ENCODE measurements around the gene MIEF2.
"Not testable (repeated sequence)": the region's sequence is repeated elsewhere in the genome, so short reads cannot be mapped to it uniquely, and the experiment has no call there.

The MIEF2 gene

GRCh38 chr17:18281788-18282187, 21.3 kb downstream of the MIEF2 start:
- H3K4me3 ChIP-seq (ENCODE audit: low read depth, low read length), result no peak overlapping the region
- peaks cover 60% of the 10 kb centered on the region for H3K36me3 ChIP-seq (replicated peaks)
- in situ Hi-C loops (cut with HindIII; ENCODE audit: low pct_ligation_motif_present, low sequenced_read_pairs), result no loop called here
- no peak for DNase-seq
- no peaks in the 10 kb centered on the region for H3K27me3 ChIP-seq (replicated peaks)
- TF ChIP-seq, protein P1, sequence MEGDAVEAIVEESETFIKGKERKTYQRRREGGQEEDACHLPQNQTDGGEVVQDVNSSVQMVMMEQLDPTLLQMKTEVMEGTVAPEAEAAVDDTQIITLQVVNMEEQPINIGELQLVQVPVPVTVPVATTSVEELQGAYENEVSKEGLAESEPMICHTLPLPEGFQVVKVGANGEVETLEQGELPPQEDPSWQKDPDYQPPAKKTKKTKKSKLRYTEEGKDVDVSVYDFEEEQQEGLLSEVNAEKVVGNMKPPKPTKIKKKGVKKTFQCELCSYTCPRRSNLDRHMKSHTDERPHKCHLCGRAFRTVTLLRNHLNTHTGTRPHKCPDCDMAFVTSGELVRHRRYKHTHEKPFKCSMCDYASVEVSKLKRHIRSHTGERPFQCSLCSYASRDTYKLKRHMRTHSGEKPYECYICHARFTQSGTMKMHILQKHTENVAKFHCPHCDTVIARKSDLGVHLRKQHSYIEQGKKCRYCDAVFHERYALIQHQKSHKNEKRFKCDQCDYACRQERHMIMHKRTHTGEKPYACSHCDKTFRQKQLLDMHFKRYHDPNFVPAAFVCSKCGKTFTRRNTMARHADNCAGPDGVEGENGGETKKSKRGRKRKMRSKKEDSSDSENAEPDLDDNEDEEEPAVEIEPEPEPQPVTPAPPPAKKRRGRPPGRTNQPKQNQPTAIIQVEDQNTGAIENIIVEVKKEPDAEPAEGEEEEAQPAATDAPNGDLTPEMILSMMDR (IDR thresholded peaks at IDR 0.05; ENCODE audit: low read depth, low read length, missing control alignments), result no peak
- H3K27ac ChIP-seq, result no peak overlapping the region

- Histone ChIP-seq H3K36me3 (replicated peaks) (peaks cover 57% of the 10 kb centered on the region), H3K27me3 (replicated peaks) (no peaks in the 10 kb centered on the region), H3K27ac (no peak overlapping the region), H3K4me3 (ENCODE audit: low read depth, low read length) (no peak overlapping the region)
- in situ Hi-C loops (cut with HindIII; ENCODE audit: low pct_ligation_motif_present, low sequenced_read_pairs), result no loop called here
- no peak for DNase-seq
- TF ChIP-seq, protein P1 (IDR thresholded peaks at IDR 0.05; ENCODE audit: low read depth, low read length, missing control alignments), result no peak
Measured at GRCh38 chr17:18285296-18285695, 24.8 kb downstream of the MIEF2 start.

DNA sequence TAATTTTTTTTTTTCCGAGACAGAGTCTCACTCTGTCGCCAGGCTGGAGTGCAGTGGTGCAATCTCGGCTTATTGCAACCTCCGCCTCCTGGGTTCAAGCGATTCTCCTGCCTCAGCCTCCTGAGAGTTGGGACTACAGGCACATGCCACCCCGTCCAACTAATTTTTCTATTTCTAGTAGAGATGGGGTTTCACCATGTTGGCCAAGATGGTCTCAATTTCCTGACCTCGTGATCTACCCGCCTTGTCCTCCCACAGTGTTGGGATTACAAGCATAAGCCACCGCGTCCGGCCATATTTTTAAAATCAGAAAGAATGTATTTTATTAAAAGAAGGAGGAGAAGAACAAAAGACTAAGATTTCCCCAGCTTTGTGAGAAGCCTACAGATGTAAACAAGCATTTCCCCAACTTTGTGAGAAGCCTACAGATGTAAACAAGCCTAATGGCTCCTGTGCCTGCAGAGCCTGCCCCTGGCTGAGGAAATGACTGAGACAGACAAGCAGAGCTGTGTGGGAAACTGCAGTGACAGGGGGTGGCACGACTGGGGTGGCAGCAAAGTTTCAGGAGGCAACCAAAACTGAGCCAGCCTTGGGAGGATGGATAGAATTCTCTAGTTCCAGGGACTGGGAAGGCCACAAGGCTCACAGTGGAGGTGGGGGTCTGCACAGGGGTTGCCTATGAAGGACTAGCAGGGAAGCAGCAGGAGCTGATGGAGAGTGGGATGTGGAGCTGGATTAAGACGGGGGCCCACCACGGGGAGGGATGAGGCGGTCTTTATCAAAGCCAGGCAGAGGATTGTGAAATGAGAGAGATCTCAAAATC, 31.5 kb downstream of the MIEF2 start:
- H3K27me3 ChIP-seq (replicated peaks), result no peaks in the 10 kb centered on the region
- in situ Hi-C loops (cut with HindIII; ENCODE audit: low pct_ligation_motif_present, low sequenced_read_pairs), result no loop called here
- TF ChIP-seq, protein P1 (IDR thresholded peaks at IDR 0.05; ENCODE audit: low read depth, low read length, missing control alignments), result no peak
- no peak overlapping the region for H3K4me3 ChIP-seq (ENCODE audit: low read depth, low read length)
- no peak overlapping the region for H3K27ac ChIP-seq
- H3K36me3 ChIP-seq (replicated peaks), result peaks cover 40% of the 10 kb centered on the region
- DNase-seq, result no peak

DNA sequence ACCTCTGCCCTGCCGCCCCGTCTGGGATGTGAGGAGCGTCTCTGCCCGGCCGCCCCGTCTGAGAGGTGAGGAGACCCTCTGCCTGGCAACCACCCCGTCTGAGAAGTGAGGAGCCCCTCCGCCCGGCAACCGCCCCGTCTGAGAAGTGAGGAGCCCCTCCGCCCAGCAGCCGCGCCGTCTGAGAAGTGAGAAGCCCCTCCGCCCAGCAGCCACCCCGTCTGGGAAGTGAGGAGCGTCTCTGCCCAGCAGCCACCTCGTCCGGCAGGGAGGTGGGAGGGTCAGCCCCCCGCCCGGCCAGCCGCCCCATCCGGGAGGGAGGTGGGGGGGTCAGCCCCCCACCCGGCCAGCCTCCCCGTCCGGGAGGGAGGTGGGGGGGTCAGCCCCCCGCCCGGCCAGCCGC, 37.6 kb downstream of the MIEF2 start:
- H3K4me3 ChIP-seq (ENCODE audit: low read depth, low read length); H3K27me3 ChIP-seq (replicated peaks); in situ Hi-C loops (cut with HindIII; ENCODE audit: low pct_ligation_motif_present, low sequenced_read_pairs); DNase-seq; H3K27ac ChIP-seq: not testable (repeated sequence)
- H3K36me3 ChIP-seq (replicated peaks), result peaks cover 35% of the 10 kb centered on the region

GRCh38 chr17:18300725-18301480, 40.4 kb downstream of the MIEF2 start:
- Histone ChIP-seq H3K4me3 (ENCODE audit: low read depth, low read length) (no peak overlapping the region), H3K27ac (no peak overlapping the region), H3K36me3 (replicated peaks) (peaks cover 53% of the 10 kb centered on the region), H3K27me3 (replicated peaks) (no peaks in the 10 kb centered on the region)
- in situ Hi-C loops (cut with HindIII; ENCODE audit: low pct_ligation_motif_present, low sequenced_read_pairs), result no loop called here
- DNase-seq, result no peak
- TF ChIP-seq, protein P1 (IDR thresholded peaks at IDR 0.05; ENCODE audit: low read depth, low read length, missing control alignments), result no peak

GRCh38 chr17:18303206-18303605, 42.7 kb downstream of the MIEF2 start:
- H3K4me3 ChIP-seq (ENCODE audit: low read depth, low read length); in situ Hi-C loops (cut with HindIII; ENCODE audit: low pct_ligation_motif_present, low sequenced_read_pairs): not testable (repeated sequence)

More at GRCh38 chr17:18303206-18303605, 42.7 kb downstream of the MIEF2 start:
- H3K36me3 ChIP-seq (replicated peaks), result peaks cover 65% of the 10 kb centered on the region
- DNase-seq; H3K27me3 ChIP-seq (replicated peaks); H3K27ac ChIP-seq: not testable (repeated sequence)

Measured in brain microvascular endothelial cell (primary cell).